ENCODE data around the gene MGAT4A.

MGAT4A gene

DNA sequence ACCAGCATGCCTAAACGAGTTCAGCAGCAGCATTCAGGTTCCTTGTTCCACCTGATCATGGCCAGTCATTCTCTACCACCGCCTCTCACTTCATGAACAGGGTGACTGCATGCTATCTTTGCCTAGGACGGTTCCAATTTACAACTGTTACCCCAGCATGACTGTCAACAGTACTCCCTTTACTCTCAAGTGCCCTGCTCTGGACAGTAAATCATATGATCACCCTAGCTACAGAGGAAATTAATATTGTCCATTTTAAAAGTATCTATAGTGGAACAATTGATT lies 25.7 kb downstream of the MGAT4A start:
- intact Hi-C loops (cut with DNase I) = no loop called here

GRCh38 chr2:98704499-98705332 lies 26.2 kb downstream of the MGAT4A start:
- DNase-seq = no peak
- intact Hi-C loops (cut with DNase I) = no loop called here

More for the DNA sequence above, 25.7 kb downstream of the MGAT4A start:
- DNase-seq = no peak

- DNase-seq = no peak
- intact Hi-C loops (cut with DNase I) = no loop called here
These were observed 27.2 kb downstream of the MGAT4A start for GRCh38 chr2:98703738-98704137.

DNA sequence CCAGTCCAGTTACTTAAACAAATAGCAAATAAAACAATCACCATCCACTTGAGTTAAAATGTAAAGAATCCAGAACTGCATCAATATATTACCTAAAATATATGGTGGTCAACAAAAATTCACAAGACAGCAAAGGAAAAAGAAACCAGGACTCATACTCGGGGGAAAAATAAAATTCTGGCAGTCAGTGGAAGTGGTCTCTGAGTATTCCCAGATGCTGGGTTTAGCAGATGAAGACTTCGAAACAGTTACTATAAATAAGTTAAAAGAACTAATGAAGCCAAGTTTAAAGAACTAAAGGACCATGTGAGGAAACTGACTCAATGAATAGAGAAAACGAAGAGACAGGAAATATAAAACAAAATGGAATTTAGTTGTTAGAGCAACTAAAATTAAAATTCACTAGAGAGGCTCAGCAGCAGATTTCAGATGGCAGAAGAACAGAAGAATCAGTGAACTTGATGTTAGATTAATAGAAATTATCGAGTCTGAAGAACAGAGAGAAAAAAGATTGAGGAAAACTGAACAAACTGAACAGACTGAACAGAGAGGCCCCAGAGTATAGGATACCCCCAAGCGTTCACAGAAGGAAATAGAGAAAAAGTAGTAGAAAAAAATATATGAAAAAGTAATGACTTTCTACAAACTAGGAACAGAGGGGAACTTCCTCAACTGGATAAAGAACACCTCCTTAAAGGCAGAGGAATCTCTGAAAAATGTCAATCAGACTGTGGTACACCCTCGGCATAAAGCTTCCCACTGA lies 27.9 kb downstream of the MGAT4A start:
- DNase-seq = no peak
- intact Hi-C loops (cut with DNase I) = no loop called here

DNA sequence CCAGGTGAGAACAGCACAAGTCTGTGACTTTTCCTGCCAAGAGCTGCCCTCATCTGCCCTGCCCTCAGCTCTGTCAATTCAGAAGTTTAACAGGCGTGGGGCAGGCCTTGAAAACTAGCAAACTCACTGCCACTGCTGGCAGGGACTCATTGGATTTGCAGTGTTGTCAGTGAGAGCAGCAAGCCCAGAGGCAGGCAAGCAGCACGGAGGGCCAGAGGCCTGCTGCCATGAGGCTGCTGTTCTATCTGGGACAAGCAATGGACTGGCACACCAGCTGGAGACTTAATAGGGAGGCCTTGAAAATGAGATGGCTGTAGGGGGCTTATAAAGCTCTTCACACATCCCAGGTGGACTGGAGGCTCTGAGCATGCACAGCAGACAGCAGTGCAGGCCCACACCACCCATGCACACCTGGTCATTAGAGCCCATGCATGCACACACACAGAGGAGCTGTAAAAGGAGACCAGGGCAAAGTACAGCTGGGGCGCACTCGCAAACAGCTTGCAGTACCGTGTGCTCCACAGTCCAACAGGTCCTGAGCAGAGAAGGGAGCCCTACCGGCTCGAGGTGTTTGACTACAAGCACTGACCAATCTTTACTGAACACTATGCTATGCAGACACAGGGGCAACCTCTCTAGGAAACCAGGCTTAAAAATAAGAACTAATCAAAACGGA lies 28.7 kb downstream of the MGAT4A start:
- intact Hi-C loops (cut with DNase I) = no loop called here
- peak in 8 of 10 donors; percentile 23 to 89 (median 34) for DNase-seq

DNA sequence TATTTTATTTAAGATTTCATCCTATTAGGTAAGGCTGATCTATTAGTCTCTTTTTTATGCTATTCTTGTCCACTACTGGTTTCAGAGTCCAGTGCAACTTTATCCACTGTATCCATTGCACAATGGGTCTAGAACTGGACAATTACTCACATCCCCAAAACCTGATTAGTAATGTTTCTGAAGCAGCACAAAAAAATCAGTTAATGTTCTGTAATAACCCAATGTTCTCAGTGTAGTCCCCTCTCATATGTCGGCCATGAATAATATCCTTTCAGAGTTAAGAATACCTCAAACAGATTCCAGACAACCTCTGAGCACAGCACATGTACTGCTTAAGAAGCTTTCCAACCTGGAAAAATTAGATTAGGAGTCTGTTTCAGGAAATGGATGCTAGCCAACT lies 29.7 kb downstream of the MGAT4A start:
- intact Hi-C loops (cut with DNase I) = no loop called here
- DNase-seq = no peak

- DNase-seq = no peak
- intact Hi-C loops (cut with DNase I) = no loop called here
These were observed 32.0 kb downstream of the MGAT4A start for GRCh38 chr2:98698896-98699295.

DNA sequence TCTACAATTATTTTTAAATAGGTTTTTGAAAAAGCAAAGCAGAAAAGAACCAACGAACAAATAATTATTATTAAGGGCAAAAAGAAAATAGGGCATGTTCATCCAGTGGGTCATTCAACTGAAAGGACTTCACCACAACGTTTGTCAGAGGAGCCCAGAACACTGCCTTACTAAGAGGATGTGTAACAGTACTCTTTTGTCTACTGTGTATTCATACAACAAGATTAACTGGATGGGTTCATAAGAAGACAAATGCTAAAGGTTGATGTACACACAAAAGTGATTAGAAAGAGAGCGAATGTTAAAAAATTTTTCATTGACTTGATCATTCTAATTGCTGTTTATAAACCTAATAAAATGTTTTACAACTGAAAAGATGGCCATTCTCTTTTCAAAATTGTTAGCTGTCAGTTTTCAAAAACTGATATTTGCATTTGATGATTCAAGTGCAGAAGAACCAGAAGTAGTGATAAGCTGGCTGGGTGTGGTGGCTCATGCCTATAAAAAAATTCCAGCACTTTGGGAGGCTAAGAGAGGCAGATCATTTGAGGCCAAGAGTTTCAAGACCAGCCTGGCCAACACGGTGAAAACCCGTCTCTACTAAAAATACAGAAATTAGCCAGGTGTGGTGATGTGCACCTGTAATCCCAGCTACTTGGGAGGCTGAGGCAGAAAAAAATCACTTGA lies 33.1 kb downstream of the MGAT4A start:
- intact Hi-C loops (cut with DNase I) = no loop called here

GRCh38 chr2:98696200-98696599 lies 34.7 kb downstream of the MGAT4A start:
- no peak for DNase-seq
- intact Hi-C loops (cut with DNase I) = no loop called here

More for the DNA sequence above, 33.1 kb downstream of the MGAT4A start:
- DNase-seq = no peak

GRCh38 chr2:98695255-98695654 lies 35.7 kb downstream of the MGAT4A start:
- no peak for DNase-seq
- intact Hi-C loops (cut with DNase I) = no loop called here

DNA sequence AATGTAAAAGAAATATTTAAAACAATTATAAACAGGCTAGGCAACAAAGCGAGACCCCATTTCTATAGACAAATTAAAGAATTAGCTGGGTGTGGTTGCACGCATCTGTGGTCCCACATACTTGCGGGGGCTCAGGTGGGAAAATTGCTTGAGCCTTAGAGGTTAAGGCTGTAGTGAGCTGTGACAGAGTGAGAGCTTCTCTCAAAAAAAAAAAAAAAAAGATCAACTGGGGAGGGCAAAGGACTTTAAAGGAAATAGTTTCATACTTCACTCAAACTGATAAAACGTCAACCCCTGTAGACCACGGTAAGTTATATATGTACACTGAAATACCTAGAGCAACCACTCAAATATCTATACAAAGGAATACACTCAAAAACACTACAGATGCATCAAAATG lies 37.5 kb downstream of the MGAT4A start:
- intact Hi-C loops (cut with DNase I) = no loop called here
- DNase-seq = no peak

DNA sequence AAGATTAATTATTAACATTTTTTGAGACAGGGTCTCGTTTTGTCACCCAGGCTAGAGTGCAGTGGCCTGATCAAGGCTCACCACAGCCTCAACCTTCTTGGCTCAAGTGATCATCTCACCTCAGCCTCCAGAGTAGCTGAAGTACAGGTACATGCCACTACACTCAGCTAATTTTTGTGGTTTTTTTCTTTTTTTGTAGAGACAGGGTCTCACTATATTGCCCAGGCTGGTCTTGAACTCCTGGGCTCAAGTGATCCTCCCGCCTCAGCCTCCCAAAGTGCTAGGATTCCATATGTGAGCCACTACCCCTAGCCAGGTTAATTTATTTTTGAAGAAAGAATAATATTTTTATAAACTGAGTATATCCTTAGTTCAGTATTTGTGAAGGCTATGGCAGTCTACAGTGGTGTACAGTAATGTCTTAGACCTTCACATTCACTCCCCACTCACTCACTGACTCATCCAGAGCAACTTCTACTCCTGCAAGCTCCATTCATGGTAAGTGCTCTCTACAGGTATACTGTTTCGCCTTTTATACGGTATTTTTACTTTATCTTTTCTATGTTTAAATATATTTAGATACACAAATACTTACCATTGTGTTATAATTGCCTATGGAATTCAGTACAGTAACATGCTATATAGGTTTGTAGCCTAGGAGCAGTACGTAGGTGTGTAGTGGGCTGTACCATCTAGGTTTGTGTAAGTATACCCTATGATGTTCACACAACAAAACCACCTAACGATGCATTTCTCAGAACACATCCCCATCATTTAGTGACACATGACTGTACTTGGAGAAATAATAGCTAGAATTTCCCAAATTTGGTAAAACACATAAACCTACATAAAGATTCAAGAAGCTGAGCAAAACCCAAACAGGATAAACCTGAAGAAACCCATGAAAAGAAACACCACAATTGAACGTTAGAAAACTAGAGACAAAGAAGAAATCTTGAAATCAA lies 38.6 kb downstream of the MGAT4A start:
- no peak for DNase-seq
- intact Hi-C loops (cut with DNase I) = no loop called here

- DNase-seq = no peak
- intact Hi-C loops (cut with DNase I) = no loop called here
These were observed 39.6 kb downstream of the MGAT4A start for GRCh38 chr2:98691303-98691702.

GRCh38 chr2:98685930-98686887 lies 44.7 kb downstream of the MGAT4A start:
- intact Hi-C loops (cut with DNase I) = no loop called here

GRCh38 chr2:98683728-98684127 lies 47.2 kb downstream of the MGAT4A start:
- intact Hi-C loops (cut with DNase I) = no loop called here
- DNase-seq = no peak

More at GRCh38 chr2:98685930-98686887, 44.7 kb downstream of the MGAT4A start:
- no peak for DNase-seq

DNA sequence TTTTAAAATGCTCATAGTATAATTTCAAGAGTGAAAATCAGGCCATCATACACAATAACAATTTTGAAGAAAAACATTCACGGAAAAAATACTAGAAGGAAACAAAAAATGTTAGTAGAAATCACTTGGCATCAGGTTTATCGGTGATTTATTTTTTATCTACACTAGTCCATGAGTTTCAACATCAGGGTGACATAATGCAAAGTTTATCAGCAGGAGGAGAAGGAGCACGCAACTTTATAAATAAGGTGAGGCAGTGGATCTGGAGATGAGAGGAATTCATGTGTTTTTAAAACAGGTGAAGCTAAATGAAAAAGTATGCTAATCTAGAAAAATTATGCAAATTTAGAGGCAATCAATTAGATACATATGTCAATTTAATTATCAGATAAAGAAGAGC lies 54.2 kb downstream of the MGAT4A start:
- intact Hi-C loops (cut with DNase I) = no loop called here
- no peak for DNase-seq

DNA sequence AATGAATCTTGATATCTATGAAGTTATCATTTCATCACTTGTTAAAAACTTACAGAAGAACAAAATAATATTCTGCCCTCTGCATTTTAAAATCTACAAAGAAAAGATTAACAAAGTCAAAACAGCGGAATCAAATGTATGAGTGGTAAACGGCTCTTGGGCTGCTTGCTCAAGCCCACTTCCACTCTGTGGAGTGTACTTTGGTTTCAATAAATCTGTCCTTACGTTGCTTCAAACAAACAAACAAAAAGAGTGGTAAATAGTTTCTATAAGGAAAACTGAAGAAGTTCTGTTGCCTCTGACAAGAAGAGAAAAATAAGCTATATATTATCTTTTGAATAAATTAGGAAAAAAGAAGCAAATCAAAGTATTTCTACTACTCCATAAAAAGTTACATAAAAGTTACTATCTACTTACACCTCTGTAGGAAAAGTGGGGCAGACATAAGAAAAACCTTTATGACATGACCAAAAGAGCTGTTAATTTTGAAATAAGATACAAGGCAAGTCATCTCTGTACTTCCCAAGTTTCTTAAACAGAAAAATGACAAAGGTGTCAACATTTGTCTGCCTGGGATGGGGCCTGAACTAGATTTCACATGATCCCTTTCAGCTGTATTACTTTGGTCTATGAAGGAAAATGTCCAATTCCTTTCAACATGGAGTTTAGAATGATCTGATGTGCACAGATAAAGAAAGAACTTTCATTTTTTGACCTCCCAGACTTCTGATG lies 56.5 kb downstream of the MGAT4A start:
- intact Hi-C loops (cut with DNase I) = no loop called here
- no peak for DNase-seq

GRCh38 chr2:98669675-98670074 lies 61.3 kb downstream of the MGAT4A start:
- intact Hi-C loops (cut with DNase I) = no loop called here
- DNase-seq = no peak

Data from posterior cingulate gyrus (tissue), 11 donors.